CD4-positive, alpha-beta T cell treated with Interferon gamma for 1 hour (primary cell): ENCODE data around the gene NAT9.

Experiments used
- DNase-seq: peaks from one replicate; pipeline ENCODE4 v3.0.0-alpha.2; 2020

Gene NAT9

GRCh38 chr17:74725111-74725510 is 51.0 kb downstream of the NAT9 start:
- DNase-seq: no peak

DNA sequence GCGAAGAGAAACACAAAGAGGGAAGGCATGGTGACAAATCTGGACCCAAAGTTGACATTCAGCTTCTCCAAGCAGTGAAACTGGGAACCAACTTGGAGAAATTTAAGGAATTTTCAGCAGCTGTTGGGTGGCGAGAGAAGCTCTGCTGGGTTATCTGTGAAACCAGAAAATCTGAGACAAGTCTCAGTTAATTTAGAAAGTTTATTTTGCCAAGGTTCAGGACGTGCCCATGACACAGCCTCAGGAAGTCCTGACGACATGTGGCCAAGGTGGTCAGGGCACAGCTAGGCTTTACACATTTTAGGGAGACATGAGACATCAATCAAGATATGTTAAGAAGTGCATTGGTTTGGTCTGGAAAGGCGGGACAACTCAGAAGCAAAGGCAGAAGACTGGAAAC is 52.3 kb downstream of the NAT9 start:
- DNase-seq: no peak

GRCh38 chr17:74722782-74723181 is 53.4 kb downstream of the NAT9 start:
- no peak for DNase-seq
